EH (cell line): ENCODE measurements around the gene FRRS1L.

ENCODE experiments used
- DNase-seq: peaks from one replicate; pipeline ENCODE4 v3.0.0-alpha.2; 2015; ENCODE audit warnings: low read depth

The FRRS1L gene

GRCh38 chr9:109176386-109176785 lies 9.3 kb upstream of the FRRS1L start:
- DNase-seq = no peak

- DNase-seq = no peak
Measured at GRCh38 chr9:109172935-109173334, 5.9 kb upstream of the FRRS1L start.

- peak; percentile 31 for DNase-seq
Measured at GRCh38 chr9:109171926-109172325, 4.9 kb upstream of the FRRS1L start.

- DNase-seq = no peak
Measured at GRCh38 chr9:109168170-109168569, 1.1 kb upstream of the FRRS1L start.

GRCh38 chr9:109167716-109168115 lies 667 bp upstream of the FRRS1L start:
- DNase-seq = no peak

GRCh38 chr9:109166171-109166770 lies 778 bp downstream of the FRRS1L start:
- DNase-seq = no peak

GRCh38 chr9:109164042-109164441 lies 3.0 kb downstream of the FRRS1L start:
- no peak for DNase-seq

- no peak for DNase-seq
Measured at GRCh38 chr9:109163194-109163593, 3.9 kb downstream of the FRRS1L start.

- no peak for DNase-seq
Measured at GRCh38 chr9:109162677-109163076, 4.4 kb downstream of the FRRS1L start.

GRCh38 chr9:109161471-109161870 lies 5.6 kb downstream of the FRRS1L start:
- no peak for DNase-seq

GRCh38 chr9:109159583-109159982 lies 7.5 kb downstream of the FRRS1L start:
- DNase-seq = no peak

GRCh38 chr9:109158651-109159050 lies 8.4 kb downstream of the FRRS1L start:
- DNase-seq = peak; percentile 20

GRCh38 chr9:109156708-109157107 lies 10.3 kb downstream of the FRRS1L start:
- no peak for DNase-seq

- DNase-seq = no peak
Measured at GRCh38 chr9:109150925-109151545, 16.0 kb downstream of the FRRS1L start.

- DNase-seq = no peak
Measured at GRCh38 chr9:109149722-109150121, 17.3 kb downstream of the FRRS1L start.

GRCh38 chr9:109149089-109149488 lies 18.0 kb downstream of the FRRS1L start:
- no peak for DNase-seq

- DNase-seq = no peak
Measured at GRCh38 chr9:109145051-109145450, 22.0 kb downstream of the FRRS1L start.

GRCh38 chr9:109143881-109144562 lies 23.0 kb downstream of the FRRS1L start:
- DNase-seq = peak; percentile 53

- DNase-seq = no peak
Measured at GRCh38 chr9:109141375-109141774, 25.7 kb downstream of the FRRS1L start.

GRCh38 chr9:109139851-109140250 lies 27.2 kb downstream of the FRRS1L start:
- peak; percentile 2 for DNase-seq

- no peak for DNase-seq
Measured at GRCh38 chr9:109138421-109138820, 28.6 kb downstream of the FRRS1L start.

- DNase-seq = no peak
Measured at GRCh38 chr9:109134167-109134578, 32.9 kb downstream of the FRRS1L start.

- DNase-seq = no peak
Measured at GRCh38 chr9:109133533-109133932, 33.5 kb downstream of the FRRS1L start.
